ENCODE measurements around the gene PCNX2.

GRCh38 chr1:232992227-232992626 lies 303.3 kb downstream of the PCNX2 start:
- TF ChIP-seq CTCF (IDR thresholded peaks at IDR 0.05), result no peak
- TF ChIP-seq POLR2A (IDR thresholded peaks at IDR 0.05), result no peak
- no peak for TF ChIP-seq EP300 (IDR thresholded peaks at IDR 0.05)
- TF ChIP-seq POLR2AphosphoS5 (IDR thresholded peaks at IDR 0.05), result no peak

Data from sigmoid colon (tissue), 4 donors.